K562 (cell line): ENCODE data around the gene RASGRP4. TPM values are rescaled to one million over a fixed set of nuclear protein-coding genes. Genes with fewer than 3 reads are reported as not detected.

Source experiments
- GTF3C2 ChIP-seq: IDR thresholded peaks from 3 replicates; pipeline ENCODE4 v1.6.1; 2011; ENCODE audit warnings: borderline replicate concordance, mild to moderate bottlenecking, moderate library complexity; ENCODE audit not compliant: insufficient read length; ENCODE audit errors: extremely low read depth
- SMAD2 ChIP-seq: fragments of 150-350 bp; IDR thresholded peaks from 2 replicates; pipeline ENCODE4 v1.6.1; 2014; ENCODE audit warnings: low read depth, mild to moderate bottlenecking, low read length
- ZNF124 ChIP-seq: sonication (generic); formaldehyde crosslinking; IDR thresholded peaks from 2 replicates; pipeline ENCODE4 v1.8.1; 2022; ENCODE audit warnings: missing genetic modification reagents
- polyA plus RNA-seq, 8 experiments: library from polyadenylated mRNA; depleted of rRNA in 4 of 8; stranded (reverse) in 5 of 8; unstranded in 3 of 8; fragments of >200 nt; fragmentation: Nextera tagmentation in 2 of 8; fragmentation: Illumina TruSeq in 1 of 8; extraction: Ambion mirVana in 2 of 8; extraction: Trizol in 1 of 8; gene quantifications; 2 replicates each; pipeline versions ENCODE4 v1.2.1 to v1.2.3, GENCODE V29; 2011 to 2014; ENCODE audit warnings: inconsistent platforms in 1 of 8, missing spikeins in 1 of 8
- total RNA-seq, 7 experiments: library from RNA; depleted of rRNA in 6 of 7; stranded (reverse); fragments of >200 nt in 6 of 7; fragmentation: Illumina TruSeq in 2 of 7; extraction: Trizol in 2 of 7; gene quantifications; 2 replicates each; pipeline versions ENCODE4 v1.2.1 to v1.2.3, GENCODE V29; 2011 to 2021; ENCODE audit warnings: low replicate concordance in 1 of 7
- TF ChIP-seq, protein P1 (sequence below): fragments of 250-450 bp; sonication (Bioruptor Pico); IDR thresholded peaks from 2 replicates; pipeline ENCODE4 v1.4.0; 2020
- TF ChIP-seq, protein P2 (sequence below), 2 experiments: fragments of 200-800 bp in 1 of 2; sonication (Bioruptor generic) in 1 of 2; sonication (generic) in 1 of 2; formaldehyde crosslinking in 1 of 2; IDR thresholded peaks in 1 of 2; conservative IDR thresholded peaks in 1 of 2; 2 replicates each; pipeline versions ENCODE4 v1.5.0 to v1.6.1; 2016 to 2020; ENCODE audit warnings: missing compliant biosample characterization in 1 of 2, missing genetic modification characterization in 1 of 2, missing genetic modification reagents in 1 of 2

Gene RASGRP4
- total and polyA plus RNA-seq, 9 of the 15 experiments (the other 6 are each of a cell fraction or from before 2014, with no cell fraction given): 0.39 to 4.6 (median 3.8) TPM

DNA sequence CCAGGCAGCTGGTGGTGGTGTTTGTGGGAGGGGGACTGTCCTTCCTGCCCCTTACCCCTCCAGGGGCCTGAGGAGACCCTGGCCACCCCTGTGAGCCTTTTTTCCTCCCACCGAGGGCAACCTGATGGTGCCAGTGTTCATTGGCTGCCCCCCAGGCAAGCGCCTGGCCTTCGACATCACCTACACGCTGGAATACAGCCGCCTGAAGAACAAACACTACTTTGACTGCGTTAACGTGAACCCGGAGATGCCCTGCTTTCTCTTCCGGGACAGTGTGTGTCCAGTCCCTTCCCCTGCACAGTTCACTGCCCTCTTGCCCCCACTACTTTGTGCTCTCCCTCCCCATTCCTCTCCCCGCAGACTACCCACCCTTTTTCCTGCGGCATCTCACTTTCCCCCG, 59.0 kb downstream of the RASGRP4 start (continued):
- TF ChIP-seq, protein P1, sequence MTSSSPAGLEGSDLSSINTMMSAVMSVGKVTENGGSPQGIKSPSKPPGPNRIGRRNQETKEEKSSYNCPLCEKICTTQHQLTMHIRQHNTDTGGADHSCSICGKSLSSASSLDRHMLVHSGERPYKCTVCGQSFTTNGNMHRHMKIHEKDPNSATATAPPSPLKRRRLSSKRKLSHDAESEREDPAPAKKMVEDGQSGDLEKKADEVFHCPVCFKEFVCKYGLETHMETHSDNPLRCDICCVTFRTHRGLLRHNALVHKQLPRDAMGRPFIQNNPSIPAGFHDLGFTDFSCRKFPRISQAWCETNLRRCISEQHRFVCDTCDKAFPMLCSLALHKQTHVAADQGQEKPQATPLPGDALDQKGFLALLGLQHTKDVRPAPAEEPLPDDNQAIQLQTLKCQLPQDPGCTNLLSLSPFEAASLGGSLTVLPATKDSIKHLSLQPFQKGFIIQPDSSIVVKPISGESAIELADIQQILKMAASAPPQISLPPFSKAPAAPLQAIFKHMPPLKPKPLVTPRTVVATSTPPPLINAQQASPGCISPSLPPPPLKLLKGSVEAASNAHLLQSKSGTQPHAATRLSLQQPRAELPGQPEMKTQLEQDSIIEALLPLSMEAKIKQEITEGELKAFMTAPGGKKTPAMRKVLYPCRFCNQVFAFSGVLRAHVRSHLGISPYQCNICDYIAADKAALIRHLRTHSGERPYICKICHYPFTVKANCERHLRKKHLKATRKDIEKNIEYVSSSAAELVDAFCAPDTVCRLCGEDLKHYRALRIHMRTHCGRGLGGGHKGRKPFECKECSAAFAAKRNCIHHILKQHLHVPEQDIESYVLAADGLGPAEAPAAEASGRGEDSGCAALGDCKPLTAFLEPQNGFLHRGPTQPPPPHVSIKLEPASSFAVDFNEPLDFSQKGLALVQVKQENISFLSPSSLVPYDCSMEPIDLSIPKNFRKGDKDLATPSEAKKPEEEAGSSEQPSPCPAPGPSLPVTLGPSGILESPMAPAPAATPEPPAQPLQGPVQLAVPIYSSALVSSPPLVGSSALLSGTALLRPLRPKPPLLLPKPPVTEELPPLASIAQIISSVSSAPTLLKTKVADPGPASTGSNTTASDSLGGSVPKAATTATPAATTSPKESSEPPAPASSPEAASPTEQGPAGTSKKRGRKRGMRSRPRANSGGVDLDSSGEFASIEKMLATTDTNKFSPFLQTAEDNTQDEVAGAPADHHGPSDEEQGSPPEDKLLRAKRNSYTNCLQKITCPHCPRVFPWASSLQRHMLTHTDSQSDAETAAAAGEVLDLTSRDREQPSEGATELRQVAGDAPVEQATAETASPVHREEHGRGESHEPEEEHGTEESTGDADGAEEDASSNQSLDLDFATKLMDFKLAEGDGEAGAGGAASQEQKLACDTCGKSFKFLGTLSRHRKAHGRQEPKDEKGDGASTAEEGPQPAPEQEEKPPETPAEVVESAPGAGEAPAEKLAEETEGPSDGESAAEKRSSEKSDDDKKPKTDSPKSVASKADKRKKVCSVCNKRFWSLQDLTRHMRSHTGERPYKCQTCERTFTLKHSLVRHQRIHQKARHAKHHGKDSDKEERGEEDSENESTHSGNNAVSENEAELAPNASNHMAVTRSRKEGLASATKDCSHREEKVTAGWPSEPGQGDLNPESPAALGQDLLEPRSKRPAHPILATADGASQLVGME (CRISPR knock-in tag): no peak
- TF ChIP-seq GTF3C2 (no peak), SMAD2 (no peak), ZNF124 (CRISPR knock-in tag) (no peak)
- TF ChIP-seq, protein P2, sequence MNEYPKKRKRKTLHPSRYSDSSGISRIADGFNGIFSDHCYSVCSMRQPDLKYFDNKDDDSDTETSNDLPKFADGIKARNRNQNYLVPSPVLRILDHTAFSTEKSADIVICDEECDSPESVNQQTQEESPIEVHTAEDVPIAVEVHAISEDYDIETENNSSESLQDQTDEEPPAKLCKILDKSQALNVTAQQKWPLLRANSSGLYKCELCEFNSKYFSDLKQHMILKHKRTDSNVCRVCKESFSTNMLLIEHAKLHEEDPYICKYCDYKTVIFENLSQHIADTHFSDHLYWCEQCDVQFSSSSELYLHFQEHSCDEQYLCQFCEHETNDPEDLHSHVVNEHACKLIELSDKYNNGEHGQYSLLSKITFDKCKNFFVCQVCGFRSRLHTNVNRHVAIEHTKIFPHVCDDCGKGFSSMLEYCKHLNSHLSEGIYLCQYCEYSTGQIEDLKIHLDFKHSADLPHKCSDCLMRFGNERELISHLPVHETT (CRISPR knock-in tag; conservative IDR thresholded peaks at IDR 0.05 in 1 of 2, IDR thresholded peaks at IDR 0.05 in 1 of 2): no peak
